ENCODE data around the gene C12orf50.

The C12orf50 gene

DNA sequence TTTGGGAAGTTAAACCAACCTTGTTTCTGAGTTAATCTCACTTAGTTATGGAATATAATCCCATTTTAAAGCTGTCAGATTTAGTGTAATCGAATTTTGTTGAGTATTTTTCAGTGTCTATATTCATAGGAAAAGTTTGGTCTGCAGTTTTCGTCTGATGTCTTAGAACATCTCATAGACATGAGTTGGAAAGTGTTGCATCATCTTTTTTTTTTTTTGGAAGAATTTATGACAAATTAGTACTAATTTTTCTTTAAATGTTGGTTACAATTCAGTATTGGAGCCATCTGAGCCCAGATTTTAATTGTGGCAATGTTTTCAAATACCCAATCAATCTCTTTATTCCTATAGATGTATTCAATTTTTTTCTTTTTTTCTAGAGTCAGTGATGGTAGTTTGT is 27.9 kb downstream of the C12orf50 start:
- no peak for TF ChIP-seq CTCF (conservative IDR thresholded peaks at IDR 0.05; ENCODE audit: control insufficient read depth, insufficient read depth, low read depth, low read length)
- no peak for DNase-seq (ENCODE audit: low read depth)
- H3K4me3 ChIP-seq (ENCODE audit: control insufficient read depth, low read depth, low read length), result no peak overlapping the region

DNA sequence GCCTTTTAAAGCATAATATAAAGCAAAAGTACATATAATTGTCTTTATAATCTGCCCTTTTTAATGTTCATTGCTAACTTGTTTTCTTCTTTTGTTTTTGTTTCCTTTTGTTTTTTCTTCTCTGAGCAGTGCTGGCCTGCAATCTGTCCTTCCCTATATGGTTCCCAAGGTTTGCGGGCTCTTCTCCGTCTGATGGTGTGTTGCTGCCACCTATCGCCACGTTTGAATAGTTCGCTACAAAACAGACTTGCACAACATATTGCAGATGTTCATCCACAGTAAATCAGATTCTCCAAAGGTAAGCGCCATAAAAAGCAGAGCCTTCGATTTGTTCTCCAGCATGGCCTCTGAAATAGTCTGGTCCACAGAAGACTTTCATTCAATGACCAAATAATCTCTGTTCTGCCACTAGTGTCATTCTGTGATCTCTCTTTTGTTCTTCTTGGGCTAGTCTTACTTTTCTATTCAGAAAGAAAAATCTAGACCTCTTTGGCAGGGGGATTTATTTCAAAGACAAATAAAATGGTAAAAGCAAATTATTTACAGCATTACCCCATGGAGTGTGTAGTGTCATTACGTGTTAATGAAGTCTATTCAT is 33.5 kb downstream of the C12orf50 start:
- peak; percentile 77 for DNase-seq (ENCODE audit: low read depth)
- TF ChIP-seq CTCF (conservative IDR thresholded peaks at IDR 0.05; ENCODE audit: control insufficient read depth, insufficient read depth, low read depth, low read length), result peak; percentile 84
- H3K4me3 ChIP-seq (ENCODE audit: control insufficient read depth, low read depth, low read length), result no peak overlapping the region

DNA sequence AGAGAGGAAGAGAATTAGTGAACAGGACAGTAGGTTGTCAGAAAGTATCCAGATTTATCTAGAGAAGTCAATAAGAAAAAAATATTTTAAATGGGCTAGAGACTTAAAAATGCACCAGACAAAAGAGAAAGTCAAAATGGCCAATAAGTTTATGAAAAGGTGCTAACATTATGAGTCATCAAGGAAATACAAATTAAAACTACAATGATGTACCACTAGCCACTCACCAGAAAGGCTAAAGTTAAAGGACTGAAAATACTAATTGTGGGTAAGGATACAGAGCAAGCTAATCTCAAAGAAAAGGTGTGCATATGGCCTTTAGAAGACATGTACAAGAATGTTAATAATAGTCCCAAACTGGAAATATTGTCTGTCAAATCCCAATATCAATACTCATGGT is 37.7 kb downstream of the C12orf50 start:
- TF ChIP-seq CTCF (conservative IDR thresholded peaks at IDR 0.05; ENCODE audit: control insufficient read depth, insufficient read depth, low read depth, low read length), result no peak
- DNase-seq (ENCODE audit: low read depth), result no peak

GRCh38 chr12:87988534-87988933 is 40.7 kb downstream of the C12orf50 start:
- TF ChIP-seq CTCF (conservative IDR thresholded peaks at IDR 0.05; ENCODE audit: control insufficient read depth, insufficient read depth, low read depth, low read length), result no peak
- no peak overlapping the region for H3K4me3 ChIP-seq (ENCODE audit: control insufficient read depth, low read depth, low read length)
- no peak for DNase-seq (ENCODE audit: low read depth)

More for the DNA sequence above, 37.7 kb downstream of the C12orf50 start:
- no peak overlapping the region for H3K4me3 ChIP-seq (ENCODE audit: control insufficient read depth, low read depth, low read length)

GRCh38 chr12:87985069-87985675 is 44.0 kb downstream of the C12orf50 start:
- TF ChIP-seq CTCF (conservative IDR thresholded peaks at IDR 0.05; ENCODE audit: control insufficient read depth, insufficient read depth, low read depth, low read length), result no peak
- DNase-seq (ENCODE audit: low read depth), result no peak
- no peak overlapping the region for H3K4me3 ChIP-seq (ENCODE audit: control insufficient read depth, low read depth, low read length)

GRCh38 chr12:87982208-87982607 is 47.0 kb downstream of the C12orf50 start:
- DNase-seq (ENCODE audit: low read depth), result peak; percentile 59
- TF ChIP-seq CTCF (conservative IDR thresholded peaks at IDR 0.05; ENCODE audit: control insufficient read depth, insufficient read depth, low read depth, low read length), result no peak
- H3K4me3 ChIP-seq (ENCODE audit: control insufficient read depth, low read depth, low read length), result no peak overlapping the region
